Fibroblast of peridontal ligament (primary cell): Measurements from ENCODE around the gene CFAP57.
"Not testable (repeated sequence)": the region's sequence is repeated elsewhere in the genome, so short reads cannot be mapped to it uniquely, and the experiment has no call there.

Source experiments
- DNase-seq: peaks from one replicate; pipeline ENCODE4 v3.0.0-alpha.2; 2010; ENCODE audit errors: extremely low read depth

Gene CFAP57

DNA sequence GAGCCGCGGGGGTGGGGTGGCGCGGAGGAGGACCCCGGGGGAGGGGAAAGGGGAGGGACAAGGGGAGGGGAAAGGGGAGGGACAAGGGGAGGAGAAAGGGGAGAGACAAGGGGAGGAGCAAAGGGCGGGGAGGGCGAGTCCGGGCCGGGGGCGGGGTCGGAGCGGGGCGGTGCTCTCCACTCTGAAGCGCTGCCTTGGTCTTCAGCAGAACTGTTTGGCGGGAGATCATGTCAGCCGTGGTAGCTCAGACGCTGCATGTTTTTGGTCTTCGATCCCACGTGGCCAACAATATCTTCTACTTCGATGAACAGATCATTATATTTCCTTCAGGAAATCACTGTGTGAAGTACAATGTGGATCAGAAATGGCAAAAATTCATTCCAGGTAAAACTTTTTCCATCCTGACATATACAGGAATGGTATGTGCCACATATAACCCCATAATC lies 420 bp downstream of the CFAP57 start:
- peak; percentile 79 for DNase-seq

DNA sequence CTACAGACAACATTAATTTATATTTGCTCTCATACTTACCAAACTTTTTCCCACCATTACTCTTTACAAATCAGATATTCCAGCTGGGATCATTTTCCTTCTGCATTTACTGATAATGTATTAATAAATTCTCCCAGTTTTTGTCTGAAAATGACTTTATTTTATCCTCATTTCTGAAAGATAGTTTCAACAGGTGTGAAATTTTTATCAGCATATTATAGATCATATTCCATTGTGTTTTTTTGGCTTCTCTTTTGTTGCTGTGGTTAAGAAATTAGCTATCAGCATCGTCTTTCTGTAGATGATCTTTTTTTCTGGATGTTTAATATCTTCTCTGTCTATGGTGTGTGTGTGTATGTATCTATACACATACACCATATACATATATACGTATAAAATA lies 2.7 kb downstream of the CFAP57 start:
- DNase-seq, result no peak

DNA sequence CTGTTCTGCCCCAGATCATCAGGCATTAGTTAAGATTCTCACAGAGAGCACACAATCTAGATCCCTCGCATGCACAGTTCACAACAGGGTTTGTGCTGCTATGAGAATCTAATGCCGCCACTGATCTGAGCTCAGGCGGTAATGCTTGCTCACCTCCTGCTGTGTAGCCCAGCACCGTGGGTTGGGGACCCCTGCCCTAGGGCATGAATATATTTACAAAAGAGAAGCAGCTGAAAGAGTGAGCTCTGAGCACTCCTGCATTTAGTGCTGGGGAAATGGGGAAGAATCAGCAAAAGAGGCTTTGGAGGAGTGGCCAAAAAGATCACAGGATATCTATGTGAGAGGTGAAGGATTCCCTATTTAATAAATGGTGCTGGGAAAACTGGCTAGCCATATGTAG lies 5.6 kb downstream of the CFAP57 start:
- no peak for DNase-seq

DNA sequence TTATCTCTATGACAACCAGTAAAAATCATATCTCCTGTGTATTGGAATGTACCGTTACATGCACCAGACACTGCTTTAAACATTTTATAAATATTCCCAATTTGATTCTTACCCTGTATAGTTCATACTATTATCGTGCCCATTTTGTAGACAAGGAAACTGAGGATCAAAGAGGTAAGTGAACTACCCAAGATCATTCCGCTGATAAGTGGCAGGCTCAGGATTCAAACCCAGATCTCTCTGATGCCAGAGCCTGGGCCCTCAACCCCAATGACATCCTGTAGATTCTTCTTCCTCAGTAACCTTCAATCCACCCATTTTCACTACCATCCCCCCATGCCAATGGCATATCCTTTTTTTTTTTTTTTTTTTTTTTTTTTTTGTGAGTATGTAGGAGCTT lies 12.3 kb downstream of the CFAP57 start:
- no peak for DNase-seq

DNA sequence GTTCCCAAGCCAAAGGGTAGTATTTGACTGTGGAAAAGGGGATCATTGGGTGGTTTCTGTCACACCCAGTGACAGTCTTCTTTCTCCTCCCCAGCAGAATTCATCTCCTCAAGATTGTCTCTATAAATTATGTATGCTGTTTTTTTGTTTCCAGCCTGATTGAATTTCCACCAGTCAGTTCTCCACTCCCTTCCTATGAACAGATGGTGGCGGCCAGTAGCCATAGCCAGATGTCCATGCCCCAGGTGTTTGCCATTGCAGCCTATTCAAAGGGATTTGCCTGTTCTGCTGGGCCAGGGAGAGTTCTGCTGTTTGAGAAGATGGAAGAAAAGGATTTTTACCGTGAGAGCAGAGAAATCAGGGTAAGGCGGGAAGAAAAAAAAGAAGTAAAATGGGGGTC lies 12.9 kb downstream of the CFAP57 start:
- no peak for DNase-seq

DNA sequence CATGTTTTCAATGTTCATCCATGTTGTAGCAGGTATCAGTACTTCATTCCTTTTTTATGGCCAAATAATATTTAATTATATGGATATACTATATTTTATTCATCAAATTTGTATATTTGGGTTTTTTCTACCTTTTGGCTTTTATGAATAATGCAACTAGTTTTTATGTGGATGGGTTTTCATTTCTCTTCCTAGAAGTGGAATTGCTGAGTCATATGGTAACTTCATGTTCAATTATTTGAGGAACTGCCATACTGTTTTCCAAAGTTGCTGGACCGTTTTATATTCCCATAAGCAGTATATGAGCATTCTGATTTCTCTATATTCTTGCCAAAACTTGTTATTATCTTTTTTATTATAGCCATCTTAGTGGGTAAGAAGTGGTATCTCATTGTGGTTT lies 16.0 kb downstream of the CFAP57 start:
- no peak for DNase-seq

DNA sequence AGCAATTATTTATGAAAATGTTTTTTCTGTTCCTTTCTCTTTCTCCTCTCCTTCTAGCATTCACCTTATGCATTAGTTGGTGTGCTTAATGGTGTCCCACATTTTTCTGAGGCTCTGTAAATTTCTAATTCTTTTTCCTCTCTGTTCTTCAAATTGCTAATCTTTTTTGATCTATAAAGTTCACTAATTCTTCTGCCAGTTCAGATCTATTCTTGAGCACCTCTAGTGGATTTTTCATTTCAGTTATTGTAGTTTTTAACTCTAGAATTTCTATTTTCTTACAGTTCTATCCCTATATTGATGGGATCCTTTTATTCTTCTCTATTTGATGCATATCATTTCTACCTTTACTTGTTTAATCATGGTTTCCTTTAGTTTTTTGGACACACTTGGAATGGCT lies 22.4 kb downstream of the CFAP57 start:
- DNase-seq, result no peak

DNA sequence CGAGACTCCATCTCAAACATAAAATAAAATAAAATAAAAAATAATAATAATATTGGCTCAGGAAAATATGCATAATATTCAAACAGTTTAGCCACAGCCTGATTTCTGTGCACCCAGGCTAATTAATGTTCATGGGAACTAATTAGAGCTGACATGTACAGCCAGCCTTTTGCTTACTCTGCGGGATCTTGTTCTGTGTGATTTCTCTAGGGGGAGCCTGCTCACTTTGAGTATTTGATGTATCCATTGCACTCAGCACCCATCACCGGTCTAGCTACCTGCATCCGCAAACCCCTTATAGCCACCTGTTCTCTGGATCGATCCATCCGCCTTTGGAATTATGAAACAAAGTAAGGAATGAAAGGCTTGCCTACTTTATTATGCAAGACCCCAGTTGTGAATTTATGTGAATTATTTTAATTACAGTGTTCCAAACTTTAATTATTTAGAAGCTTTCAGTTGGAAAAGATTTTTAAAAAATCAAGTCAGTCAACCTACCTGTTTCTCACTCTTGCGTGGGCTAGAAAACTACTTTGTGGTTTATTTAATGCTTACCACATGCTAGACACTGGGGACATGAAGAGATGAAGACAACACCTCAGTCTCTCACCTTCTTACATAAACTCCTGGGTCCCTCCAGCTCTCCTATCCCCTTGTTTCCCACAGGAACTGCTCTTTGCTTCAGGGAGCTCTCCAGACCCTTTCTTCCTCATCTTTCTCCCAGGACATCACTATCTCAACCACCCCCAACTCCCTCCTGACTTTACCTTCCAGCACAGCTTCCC lies 25.4 kb downstream of the CFAP57 start:
- DNase-seq, result no peak

DNA sequence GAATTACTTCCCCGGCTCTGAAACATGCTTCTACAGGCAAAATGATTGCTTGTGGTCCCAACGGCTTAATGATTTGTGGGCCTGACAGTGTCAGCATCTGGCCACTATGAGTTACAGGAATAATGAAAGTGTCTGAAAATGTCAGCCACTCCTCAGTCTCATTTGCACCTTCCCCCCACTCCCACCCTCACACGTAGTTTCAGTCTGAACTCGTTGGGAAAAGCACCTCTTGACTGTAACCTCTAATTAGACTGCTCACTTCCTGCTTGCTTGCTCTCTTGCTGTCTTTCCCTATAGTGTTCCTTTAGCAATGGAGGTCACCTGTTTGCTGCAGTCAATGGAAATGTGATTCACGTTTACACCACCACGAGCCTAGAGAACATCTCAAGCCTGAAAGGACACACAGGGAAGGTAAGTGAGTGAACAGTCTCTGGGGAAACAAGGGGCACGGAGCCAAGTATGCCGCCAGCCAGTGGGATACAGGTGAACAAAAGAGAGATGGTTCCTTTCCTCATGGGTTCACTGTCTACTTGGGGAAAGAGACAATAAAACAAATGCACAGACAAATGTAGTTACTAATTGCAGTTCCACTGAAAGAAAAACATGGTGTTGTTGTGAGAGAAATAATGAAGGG lies 27.1 kb downstream of the CFAP57 start:
- DNase-seq, result no peak

DNA sequence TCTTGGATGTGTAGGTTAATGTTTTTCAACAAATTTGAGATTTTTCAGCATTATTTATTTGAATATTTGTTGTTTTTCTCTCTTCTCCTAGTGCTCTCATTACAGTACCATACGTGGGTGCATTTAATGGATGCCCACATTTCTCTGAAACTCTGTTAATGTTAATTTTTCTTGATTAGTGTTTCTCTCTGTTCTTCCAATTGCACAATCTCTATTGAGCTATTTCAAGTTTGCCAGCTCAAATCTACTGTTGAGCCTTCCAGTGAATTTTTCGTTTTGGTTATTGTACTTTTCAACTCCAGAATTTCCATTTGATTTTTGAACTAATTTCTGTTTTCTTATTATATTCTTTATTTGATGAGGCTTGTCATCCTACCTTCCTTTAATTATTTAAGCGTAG lies 31.7 kb downstream of the CFAP57 start:
- no peak for DNase-seq

DNA sequence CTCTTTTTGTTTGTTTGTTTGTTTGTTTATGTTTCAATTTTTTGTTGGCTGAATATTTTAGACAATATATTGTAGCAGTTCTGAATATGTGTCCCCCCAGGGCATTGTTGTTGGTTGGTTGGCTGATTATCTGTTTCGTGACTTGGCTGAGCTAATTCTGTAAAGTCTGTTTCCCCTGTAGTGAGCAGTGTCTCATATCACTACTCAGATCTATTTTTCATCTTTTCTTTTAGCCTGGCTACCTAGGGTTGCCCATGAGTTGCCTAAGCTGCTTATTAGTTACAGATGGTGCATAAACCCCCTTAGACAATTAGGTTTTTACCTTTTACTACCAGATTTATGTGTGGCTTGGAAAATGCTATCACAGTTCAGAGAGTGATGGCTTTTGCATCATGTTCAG lies 32.3 kb downstream of the CFAP57 start:
- no peak for DNase-seq

DNA sequence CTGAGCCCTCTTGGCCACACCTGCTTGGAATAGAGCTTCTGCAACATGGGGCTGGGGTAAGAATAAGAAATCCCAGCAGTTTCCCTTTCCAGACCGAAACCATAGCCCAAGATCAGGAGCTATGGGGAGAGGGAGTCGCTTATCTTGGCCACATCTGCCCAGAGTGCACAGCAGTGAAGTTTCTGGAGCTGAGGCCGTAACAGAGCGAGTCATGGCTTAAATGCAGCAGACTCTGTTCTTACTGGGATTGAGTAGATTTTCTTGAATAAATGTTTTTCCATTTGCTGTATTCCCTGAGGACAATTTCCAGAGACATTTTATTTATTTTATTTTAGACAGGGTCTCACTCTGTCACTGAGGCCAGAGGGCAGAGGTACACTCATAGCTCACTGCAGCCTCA lies 33.5 kb downstream of the CFAP57 start:
- peak; percentile 46 for DNase-seq

DNA sequence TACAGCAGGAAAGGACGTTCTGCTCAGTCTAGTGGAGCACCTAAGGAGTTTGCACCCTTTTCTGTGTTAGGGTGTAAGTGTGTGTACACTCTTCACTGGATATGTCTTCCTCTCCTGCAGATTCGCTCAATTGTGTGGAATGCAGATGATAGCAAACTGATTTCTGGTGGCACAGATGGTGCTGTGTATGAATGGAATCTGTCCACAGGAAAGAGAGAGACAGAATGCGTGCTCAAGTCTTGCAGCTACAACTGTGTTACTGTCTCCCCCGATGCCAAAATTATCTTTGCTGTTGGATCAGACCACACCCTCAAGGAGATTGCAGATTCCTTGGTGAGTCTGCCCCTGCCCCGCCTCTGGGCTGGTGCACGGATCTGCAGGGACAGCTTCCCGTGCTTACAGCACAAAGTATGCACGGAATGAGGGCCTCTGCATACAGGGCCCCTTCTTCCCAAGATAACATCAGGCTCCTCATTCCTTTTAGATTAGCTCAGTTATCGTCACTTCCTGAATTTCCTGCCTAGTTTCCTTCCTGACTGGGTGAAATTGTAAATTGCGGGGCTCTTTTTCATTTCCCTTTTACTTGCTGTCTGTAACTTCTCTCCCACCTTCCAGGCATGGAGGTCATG lies 34.6 kb downstream of the CFAP57 start:
- DNase-seq, result peak; percentile 92

DNA sequence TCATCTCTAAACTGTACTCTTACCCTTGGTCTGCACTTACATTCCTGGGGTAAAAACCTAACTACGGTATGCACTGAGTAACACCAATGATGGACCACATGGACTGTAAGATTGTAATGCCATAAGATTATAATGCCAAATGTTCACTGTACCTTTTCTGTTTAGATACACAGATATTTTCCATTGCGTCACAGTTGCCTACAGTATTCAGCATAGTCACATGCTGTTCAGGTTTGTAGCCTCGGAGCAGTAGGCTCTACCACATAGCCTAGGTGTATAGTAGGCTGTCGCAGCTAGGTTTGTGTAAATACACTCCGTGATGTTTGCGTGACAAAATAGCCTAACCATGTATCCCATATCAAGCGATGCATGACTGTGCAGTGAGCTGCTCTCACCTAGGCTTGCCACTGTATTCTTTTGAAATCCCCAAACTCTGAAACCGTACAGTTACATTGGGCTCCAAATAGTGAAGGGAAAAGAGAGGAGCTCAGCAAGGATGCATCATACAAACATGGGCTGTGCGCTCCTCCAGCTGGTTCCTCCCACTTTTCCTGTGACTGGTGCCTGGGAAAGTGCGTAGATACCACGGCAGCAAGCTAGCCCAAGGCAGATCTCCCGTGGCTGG lies 35.2 kb downstream of the CFAP57 start:
- DNase-seq, result no peak

DNA sequence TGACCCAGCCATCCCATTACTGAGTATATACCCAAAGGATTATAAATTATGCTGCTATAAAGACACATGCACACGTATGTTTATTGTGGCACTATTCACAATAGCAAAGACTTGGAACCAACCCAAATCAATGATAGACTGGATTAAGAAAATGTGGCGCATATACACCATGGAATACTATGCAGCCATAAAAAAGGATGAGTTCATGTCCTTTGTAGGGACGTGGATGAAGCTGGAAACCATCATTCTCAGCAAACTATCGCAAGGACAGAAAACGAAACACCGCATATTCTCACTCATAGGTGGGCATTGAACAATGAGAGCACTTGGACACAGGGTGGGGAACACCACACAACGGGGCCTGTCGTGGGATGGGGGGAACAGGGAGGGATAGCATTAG lies 36.1 kb downstream of the CFAP57 start:
- DNase-seq, result not testable (repeated sequence)

DNA sequence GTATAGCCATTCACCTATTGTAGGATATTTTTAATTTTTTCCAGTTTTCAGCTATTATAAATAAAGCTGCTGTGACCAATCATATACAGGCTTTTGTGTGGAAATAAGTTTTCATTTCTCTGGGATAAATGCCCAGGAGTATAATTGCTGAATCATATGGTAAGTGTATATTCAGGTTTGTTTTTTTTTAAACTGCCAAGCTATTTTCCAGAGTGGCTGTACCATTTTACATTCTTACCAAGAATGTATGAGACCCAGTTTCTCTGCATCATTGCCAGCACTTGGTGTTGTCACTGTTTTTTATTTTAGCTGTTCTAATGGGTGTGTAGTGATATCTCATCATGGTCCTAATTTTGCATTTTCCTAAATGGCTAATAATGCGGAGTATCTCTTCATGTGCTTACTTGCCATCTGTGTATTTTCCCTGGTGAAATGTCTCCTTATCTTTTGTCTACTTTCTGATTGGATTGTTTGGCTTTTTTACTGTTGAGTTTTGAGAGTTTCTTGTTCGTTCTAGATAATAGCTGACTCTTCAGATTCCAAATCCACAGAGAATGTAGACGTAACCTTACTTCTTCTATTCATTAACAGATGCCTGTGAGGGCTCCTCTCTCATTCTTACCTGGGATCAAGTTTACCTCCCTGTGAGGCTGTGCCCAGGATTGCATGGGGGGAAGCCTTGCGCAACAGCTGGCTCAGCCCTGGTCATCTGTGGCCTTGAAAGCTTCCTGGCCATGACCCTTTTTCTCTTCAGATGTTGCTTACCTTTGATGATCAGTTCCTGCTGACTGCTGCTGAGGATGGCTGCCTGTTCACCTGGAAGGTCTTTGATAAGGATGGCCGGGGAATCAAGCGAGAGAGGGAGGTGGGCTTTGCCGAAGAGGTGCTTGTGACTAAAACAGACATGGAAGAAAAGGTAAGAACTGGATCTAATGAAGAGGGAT lies 42.6 kb downstream of the CFAP57 start:
- peak; percentile 71 for DNase-seq

DNA sequence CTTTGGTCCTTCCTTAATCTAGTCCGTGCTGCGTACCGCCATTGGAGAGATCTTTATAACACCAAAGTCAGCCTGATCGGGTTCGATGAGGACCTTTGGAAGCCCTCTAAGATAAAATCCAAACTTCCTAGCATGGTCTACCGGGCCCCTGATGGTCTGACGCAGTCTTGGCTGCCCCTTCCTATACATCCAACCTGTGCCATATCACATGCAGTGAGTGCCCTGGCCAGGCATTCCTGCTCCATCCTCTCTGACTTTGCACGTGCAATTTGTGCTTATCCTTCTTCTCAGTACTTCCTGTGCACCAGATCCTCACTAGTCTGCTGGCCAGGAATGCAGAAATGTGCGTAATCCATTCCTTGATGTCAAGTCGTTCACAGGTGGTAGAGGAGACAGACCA lies 45.6 kb downstream of the CFAP57 start:
- no peak for DNase-seq

DNA sequence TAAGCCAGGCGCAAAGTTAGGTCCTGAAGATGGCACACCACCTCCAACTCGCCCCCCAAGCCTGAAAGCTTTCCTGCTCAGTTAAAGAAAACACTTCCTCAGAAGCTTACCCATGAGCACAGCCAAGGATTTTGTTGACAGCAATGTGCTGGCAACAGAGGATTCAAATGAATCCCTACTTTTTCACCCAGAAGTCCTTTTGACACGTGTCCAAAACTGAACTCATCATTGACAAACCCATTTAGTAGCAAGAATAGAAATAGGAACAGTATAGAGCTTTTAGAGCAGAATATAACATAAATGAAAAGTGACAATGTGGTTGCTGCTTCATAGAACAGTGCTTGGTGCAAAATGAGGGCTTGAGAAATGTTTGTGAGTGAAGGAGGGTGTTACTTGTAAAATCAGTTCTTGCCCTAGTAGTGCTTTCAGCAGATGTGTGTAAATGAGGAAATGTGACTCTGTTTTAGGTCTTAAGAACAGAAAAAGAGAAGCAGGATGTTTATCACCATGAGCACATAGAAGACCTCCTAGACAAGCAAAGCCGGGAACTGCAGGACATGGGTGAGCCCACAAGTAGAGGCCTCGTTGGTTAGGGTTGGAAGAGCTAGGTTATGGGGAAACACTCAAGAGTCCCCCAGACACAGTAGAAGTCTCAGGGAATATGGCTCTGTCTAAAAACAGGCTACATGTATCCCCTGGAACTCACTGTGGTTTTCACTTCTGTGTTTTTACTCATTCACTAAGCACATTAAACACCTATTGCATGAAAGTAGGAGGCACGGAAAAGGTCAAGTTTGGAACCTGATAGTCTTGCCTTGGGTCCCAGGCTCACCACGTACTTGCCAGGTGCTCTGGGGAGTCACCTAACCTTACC lies 49.0 kb downstream of the CFAP57 start:
- DNase-seq, result no peak

DNA sequence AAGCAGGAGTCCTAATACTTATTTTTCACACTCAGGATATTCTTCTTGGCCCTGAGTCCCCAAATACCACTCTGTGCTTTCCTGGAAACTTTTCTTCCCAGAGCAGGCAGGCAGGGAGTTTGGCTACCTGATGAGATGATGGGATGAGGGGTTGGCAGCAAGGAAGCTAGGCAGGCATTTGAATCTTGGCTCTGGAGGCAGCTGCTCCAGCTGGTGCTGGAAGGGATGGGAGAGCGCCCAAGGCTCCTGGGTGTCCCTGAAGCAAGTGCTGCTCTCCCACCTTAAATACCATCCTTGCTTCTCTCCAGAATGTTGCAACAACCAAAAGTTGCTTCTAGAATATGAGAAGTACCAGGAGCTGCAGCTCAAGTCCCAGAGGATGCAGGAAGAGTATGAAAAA lies 49.7 kb downstream of the CFAP57 start:
- DNase-seq, result no peak

DNA sequence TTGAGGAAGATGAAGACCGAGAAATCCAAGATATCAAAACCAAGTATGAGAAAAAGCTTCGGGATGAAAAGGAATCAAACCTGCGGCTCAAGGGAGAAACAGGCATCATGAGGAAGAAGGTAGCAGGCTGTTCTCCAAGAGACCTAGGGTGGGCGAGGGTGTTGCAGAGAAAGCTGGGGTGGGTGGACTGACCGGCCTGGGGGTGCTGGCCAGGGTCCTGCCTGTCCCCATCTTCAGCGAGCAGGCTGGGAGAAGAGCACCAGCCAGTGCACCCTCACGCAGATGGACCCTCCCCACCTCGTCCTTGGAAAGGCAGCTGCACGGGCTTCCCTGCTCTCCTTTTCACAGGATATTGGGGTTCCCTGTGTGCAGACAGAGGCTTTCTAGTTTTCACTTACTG lies 50.7 kb downstream of the CFAP57 start:
- DNase-seq, result no peak

DNA sequence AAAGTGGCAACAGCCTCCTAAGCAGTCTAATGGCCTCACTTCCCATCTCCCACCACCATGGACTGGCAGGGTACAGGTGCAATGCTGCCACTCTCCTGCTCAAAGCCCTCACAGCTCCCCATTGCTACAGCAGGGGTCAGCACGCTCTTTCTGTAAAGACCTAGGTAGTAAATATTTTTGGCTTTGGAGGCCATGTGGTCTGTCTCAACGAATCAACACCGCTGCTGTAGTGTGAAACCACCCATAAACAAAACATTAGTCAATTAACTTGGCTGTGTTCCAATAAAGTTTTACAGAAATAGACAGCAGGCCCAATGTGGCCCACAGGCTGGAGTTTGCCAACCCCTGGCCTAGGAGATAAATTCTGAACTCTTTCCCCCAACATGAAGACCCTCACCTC lies 53.0 kb downstream of the CFAP57 start:
- no peak for DNase-seq
